Measurements from ENCODE around the gene SLC25A19. TPM values are rescaled to one million over a fixed set of nuclear protein-coding genes. Genes with fewer than 3 reads are reported as not detected.
A peak's percentile ranks its signal among the peaks of the same experiment; 100 is the strongest.
"Not testable (repeated sequence)": the region's sequence is repeated elsewhere in the genome, so short reads cannot be mapped to it uniquely, and the experiment has no call there.

The SLC25A19 gene
- total RNA-seq, 1 donor from 2014 or later: 17.8 TPM

DNA sequence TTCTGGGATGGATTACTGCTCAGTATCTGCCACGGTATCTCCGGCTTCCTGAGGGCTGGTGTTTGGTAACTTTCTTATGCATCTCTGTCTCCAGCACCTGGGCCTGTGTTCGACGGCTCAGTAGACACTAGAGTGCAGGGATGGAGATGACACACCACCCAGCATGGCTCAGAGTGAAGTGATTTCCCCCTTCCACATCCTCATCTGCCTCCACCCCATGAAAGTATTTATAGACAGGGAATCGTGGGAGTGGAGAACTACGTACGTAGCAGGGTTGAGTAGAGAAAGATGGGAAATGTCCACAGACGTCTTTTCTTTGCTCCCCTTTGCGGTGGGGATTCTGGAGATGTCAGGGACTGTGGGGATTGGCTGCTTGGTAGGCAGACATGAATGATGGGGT is 11.8 kb upstream of the SLC25A19 start:
- Mint-ChIP-seq H3K9me3 (no peaks in the 10 kb centered on the region), H3K36me3 (no peaks in the 10 kb centered on the region), H3K4me1 (ENCODE audit: unreplicated experiment) (no peaks in the 10 kb centered on the region), H3K27ac (no peak overlapping the region), H3K4me3 (no peak overlapping the region), H3K27me3 (no peaks in the 10 kb centered on the region)
- DNase-seq (ENCODE audit: extremely low spot score, unreplicated experiment): no peak
- no peak for TF ChIP-seq CTCF (conservative IDR thresholded peaks at IDR 0.05)

GRCh38 chr17:75300280-75300679 is 11.0 kb upstream of the SLC25A19 start:
- Mint-ChIP-seq H3K27ac (no peak overlapping the region), H3K4me1 (ENCODE audit: unreplicated experiment) (no peaks in the 10 kb centered on the region), H3K9me3 (no peaks in the 10 kb centered on the region), H3K4me3 (no peak overlapping the region), H3K27me3 (no peaks in the 10 kb centered on the region), H3K36me3 (no peaks in the 10 kb centered on the region)
- no peak for DNase-seq (ENCODE audit: extremely low spot score, unreplicated experiment)
- TF ChIP-seq CTCF (conservative IDR thresholded peaks at IDR 0.05): no peak

DNA sequence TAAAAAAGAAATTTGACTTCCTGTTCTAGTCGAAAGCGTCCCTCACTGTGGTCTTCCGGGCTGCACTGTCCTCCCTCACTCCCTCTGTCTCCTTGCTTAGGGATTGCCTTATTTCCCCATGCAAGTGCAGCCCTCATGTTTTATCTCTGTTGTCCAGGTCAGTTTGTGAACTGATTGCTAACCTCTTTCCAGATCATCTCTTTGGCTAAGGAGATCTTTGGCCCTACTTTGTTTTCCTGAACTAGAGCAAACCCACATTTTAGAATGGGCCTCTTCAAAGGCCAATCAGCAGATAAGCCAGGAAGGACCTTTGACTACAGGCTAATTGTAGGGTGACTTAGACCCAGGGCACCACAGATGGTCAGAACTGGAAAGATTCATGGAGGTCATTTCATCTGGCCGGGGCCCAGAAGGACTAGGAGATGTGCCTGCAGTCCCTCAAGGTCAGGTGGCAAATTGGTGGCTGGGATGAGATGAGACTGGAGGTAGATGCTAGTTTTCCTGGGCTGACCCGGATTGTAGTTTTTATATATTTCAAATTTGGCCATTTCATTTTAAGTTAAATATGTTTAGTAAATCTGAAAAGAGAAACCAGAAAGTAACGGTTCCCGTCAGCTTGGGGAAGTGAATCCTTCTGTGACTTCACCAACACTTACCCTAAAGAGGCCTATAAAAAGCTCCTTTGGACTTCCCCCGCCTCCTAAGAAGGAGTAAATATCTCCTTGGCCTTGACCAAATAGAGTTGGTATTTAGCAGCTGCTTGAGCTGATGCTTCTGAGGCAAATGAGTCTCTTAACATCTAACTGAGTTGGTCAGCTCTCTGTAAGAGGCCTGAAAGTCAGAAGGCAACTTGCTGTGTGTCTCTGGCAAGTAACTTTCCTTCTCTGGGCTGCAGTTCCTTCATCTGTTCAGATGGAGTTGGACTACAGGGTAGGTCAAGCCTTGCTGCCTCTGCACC is 6.2 kb upstream of the SLC25A19 start:
- no peaks in the 10 kb centered on the region for H3K4me1 Mint-ChIP-seq (ENCODE audit: unreplicated experiment)
- H3K27ac Mint-ChIP-seq: peak overlapping the region; percentile 32
- DNase-seq (ENCODE audit: extremely low spot score, unreplicated experiment): no peak
- TF ChIP-seq CTCF (conservative IDR thresholded peaks at IDR 0.05): no peak
- no peaks in the 10 kb centered on the region for H3K9me3 Mint-ChIP-seq
- H3K4me3 Mint-ChIP-seq: no peak overlapping the region
- H3K27me3 Mint-ChIP-seq: no peaks in the 10 kb centered on the region
- no peaks in the 10 kb centered on the region for H3K36me3 Mint-ChIP-seq

- H3K27ac Mint-ChIP-seq; H3K4me3 Mint-ChIP-seq; DNase-seq (ENCODE audit: extremely low spot score, unreplicated experiment); H3K9me3 Mint-ChIP-seq; H3K27me3 Mint-ChIP-seq; H3K36me3 Mint-ChIP-seq; H3K4me1 Mint-ChIP-seq (ENCODE audit: unreplicated experiment): not testable (repeated sequence)
These were observed 3.7 kb upstream of the SLC25A19 start for GRCh38 chr17:75292810-75293448.

- Mint-ChIP-seq H3K27me3 (no peaks in the 10 kb centered on the region), H3K4me1 (ENCODE audit: unreplicated experiment) (peaks cover 10% of the 10 kb centered on the region), H3K27ac (peak overlapping the region; percentile 98), H3K4me3 (peak overlapping the region; percentile 99), H3K36me3 (no peaks in the 10 kb centered on the region), H3K9me3 (no peaks in the 10 kb centered on the region)
- TF ChIP-seq CTCF (conservative IDR thresholded peaks at IDR 0.05): no peak
- DNase-seq (ENCODE audit: extremely low spot score, unreplicated experiment): no peak
These were observed 652 bp upstream of the SLC25A19 start for GRCh38 chr17:75289832-75290337.

DNA sequence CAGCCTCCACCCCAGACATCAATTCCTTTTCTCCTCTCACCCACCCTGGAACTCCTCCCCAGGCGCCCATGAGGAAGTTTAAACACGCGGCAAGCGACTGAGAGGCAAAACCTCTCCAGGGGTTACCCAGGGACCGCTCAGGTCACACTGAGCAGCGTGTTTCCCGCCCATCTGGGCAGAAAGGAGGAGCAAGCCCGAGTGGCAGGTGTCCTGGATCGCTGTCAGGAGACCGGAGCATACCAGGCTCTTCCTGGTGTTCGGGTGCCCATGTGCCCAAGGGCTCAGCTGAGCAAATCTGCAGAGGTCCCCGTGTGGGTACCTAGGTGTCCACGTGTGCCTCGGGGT is 491 bp downstream of the SLC25A19 start:
- DNase-seq (ENCODE audit: extremely low spot score, unreplicated experiment): no peak
- Mint-ChIP-seq H3K9me3 (no peaks in the 10 kb centered on the region), H3K27me3 (no peaks in the 10 kb centered on the region), H3K4me3 (peak overlapping the region; percentile 99), H3K36me3 (no peaks in the 10 kb centered on the region), H3K27ac (peak overlapping the region; percentile 98), H3K4me1 (ENCODE audit: unreplicated experiment) (peaks cover 10% of the 10 kb centered on the region)
- TF ChIP-seq CTCF (conservative IDR thresholded peaks at IDR 0.05): no peak

Data from type B pancreatic cell (in vitro differentiated cells).